ENCODE measurements around the gene IFT25. TPM values are rescaled to one million over a fixed set of nuclear protein-coding genes. Genes with fewer than 3 reads are reported as not detected.
A peak's percentile ranks its signal among the peaks of the same experiment; 100 is the strongest.

IFT25 gene
- total and polyA plus RNA-seq, 2 of the 13 experiments (the other 11 are each of a cell fraction or from before 2014, with no cell fraction given), result 19.7 to 48.0 TPM

DNA sequence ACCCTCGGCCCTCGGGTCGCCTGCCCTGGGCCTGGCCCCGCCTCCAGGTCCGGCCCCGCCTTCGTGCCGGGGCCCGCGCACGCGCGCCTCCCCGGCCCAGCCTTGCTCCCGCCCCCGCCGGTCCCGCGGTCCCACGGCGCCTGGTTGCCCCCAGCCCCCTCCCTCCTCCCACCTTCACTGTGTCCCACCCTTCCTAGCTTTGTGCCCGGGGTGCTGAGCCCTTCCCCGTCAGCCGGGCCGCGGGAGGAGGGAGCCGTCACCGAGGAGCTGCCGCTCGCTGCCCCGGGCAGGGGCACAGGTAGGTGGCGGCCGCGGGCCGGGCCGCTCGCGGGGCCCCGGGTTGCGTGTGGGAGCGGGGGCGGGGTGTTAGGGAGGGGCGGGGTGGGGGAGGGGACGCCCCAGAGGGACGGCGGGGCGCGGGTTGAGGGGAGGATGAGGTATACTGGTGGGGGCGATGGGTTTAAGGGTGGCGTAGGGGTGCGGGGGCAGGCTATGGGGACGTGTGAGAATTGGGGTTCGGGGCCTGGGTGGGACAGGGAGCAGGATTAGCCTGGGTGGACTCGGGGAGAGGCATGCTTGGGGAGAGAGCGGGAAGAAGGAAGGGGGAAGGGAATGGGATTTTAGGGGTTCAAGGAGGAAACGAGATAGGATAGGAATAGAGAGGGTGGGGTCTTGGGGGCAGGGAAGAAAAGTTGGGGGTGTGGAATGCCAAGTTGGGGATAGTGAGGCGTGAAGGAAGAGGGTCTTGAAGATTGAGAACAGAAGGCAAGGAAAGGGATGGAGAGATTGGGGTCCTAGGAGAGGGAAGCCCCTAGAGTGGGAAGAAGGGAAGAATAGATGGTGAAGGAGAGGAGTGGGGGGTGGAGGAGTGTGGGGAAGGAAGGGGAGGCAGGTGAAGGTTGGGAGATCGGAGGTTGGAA lies 1.0 kb upstream of the IFT25 start, which contains the start of gene LRRC42 (continued):
- no peak for TF ChIP-seq SRSF4 (IDR thresholded peaks at IDR 0.05; ENCODE audit: low read depth, low read length, poor library complexity, severe bottlenecking)
- no peak for TF ChIP-seq HNF1B (CRISPR knock-in tag; IDR thresholded peaks at IDR 0.05)
- TF ChIP-seq ZNF318 (CRISPR knock-in tag; IDR thresholded peaks at IDR 0.05), result no peak
- TF ChIP-seq RBM22 (optimal IDR thresholded peaks at IDR 0.05; ENCODE audit: low read length), result no peak
- no peak for TF ChIP-seq ZNF207 (IDR thresholded peaks at IDR 0.05; ENCODE audit: borderline replicate concordance)
- TF ChIP-seq DBP (CRISPR knock-in tag; IDR thresholded peaks at IDR 0.05; ENCODE audit: not compliant biosample characterization), result no peak
- no peak; the same call in 1 of the 2 replicates for TF ChIP-seq PBX3 (CRISPR knock-in tag; IDR thresholded peaks at IDR 0.05; ENCODE audit: borderline replicate concordance)
- TF ChIP-seq ZNF83 (CRISPR knock-in tag; IDR thresholded peaks at IDR 0.05; ENCODE audit: borderline replicate concordance), result no peak
- TF ChIP-seq KLF12 (CRISPR knock-in tag; IDR thresholded peaks at IDR 0.05; ENCODE audit: borderline replicate concordance), result 0 out of 2 replicates have a peak, but pooled peaks have one; percentile 38
- no peak for TF ChIP-seq ZNF607 (CRISPR knock-in tag; IDR thresholded peaks at IDR 0.05; ENCODE audit: borderline replicate concordance)
- TF ChIP-seq SMAD9 (CRISPR knock-in tag; IDR thresholded peaks at IDR 0.05), result no peak
- no peak for TF ChIP-seq PHF21A (CRISPR knock-in tag; IDR thresholded peaks at IDR 0.05)
- 0 out of 2 replicates have a peak, but pooled peaks have one; percentile 7 for TF ChIP-seq REL (CRISPR knock-in tag; conservative IDR thresholded peaks at IDR 0.05)
- TF ChIP-seq JUND (CRISPR knock-in tag; IDR thresholded peaks at IDR 0.05), result no peak
- no peak for TF ChIP-seq NFRKB (IDR thresholded peaks at IDR 0.05)
- TF ChIP-seq, protein P1, sequence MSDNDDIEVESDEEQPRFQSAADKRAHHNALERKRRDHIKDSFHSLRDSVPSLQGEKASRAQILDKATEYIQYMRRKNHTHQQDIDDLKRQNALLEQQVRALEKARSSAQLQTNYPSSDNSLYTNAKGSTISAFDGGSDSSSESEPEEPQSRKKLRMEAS (IDR thresholded peaks at IDR 0.05), result peak; percentile 14; the same call in 1 of the 2 replicates

Data from HepG2 (cell line).